ENCODE results near the gene MMP23B. TPM values are rescaled to one million over a fixed set of nuclear protein-coding genes. Genes with fewer than 3 reads are reported as not detected.

Gene MMP23B
- total RNA-seq, 4 donors from 2014 or later, result 0.62 TPM; not detected in 3

DNA sequence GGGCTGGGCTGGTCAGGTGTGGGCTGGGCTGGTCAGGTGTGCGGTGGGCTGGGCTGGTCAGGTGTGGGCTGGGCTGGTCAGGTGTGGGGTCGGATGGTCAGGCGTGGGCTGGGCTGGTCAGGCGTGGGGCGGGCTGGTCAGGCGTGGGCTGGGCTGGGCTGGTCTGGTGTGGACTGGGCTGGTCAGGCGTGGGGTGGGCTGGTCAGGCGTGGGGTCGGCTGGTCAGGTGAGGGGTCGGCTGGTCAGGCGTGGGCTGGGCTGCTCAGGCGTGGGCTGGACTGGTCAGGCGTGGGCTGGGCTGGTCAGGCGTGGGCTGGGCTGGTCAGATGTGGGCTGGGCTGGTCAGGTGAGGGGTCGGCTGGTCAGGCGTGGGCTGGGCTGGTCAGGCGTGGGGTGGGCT lies 26.2 kb upstream of the MMP23B start:
- Histone ChIP-seq H3K27ac (no peak overlapping the region), H3K27me3 (peaks cover 9 to 25% (median 18%) of the 10 kb centered on the region in 3 donors)
- in situ Hi-C loops (cut with MboI; ENCODE audit: low sequenced_read_pairs in 4 of 4), result no loop called here

GRCh38 chr1:1606232-1606631 lies 25.7 kb upstream of the MMP23B start:
- Histone ChIP-seq H3K4me1 (no peaks in the 10 kb centered on the region), H3K27ac (no peak overlapping the region), H3K27me3 (peaks cover 4 to 20% (median 13%) of the 10 kb centered on the region in 3 donors), H3K36me3 (no peaks in the 10 kb centered on the region), H3K9me3 (no peaks in the 10 kb centered on the region), H3K4me3 (no peak overlapping the region)
- intact Hi-C loops (cut with DNase I; ENCODE audit: low total_unique reads) (no loop called here), in situ Hi-C loops (cut with MboI; ENCODE audit: low sequenced_read_pairs in 4 of 4) (no loop called here)
- TF ChIP-seq CTCF (IDR thresholded peaks at IDR 0.05 in 4 of 5, conservative IDR thresholded peaks at IDR 0.05 in 1 of 5) (no peak), POLR2A (IDR thresholded peaks at IDR 0.05) (no peak)
- ATAC-seq (no peak), DNase-seq (no peak)

More for the DNA sequence above, 26.2 kb upstream of the MMP23B start:
- TF ChIP-seq CTCF (IDR thresholded peaks at IDR 0.05 in 4 of 5, conservative IDR thresholded peaks at IDR 0.05 in 1 of 5) (no peak), POLR2A (IDR thresholded peaks at IDR 0.05) (no peak)
- DNase-seq, result no peak
- Histone ChIP-seq H3K36me3 (no peaks in the 10 kb centered on the region), H3K9me3 (no peaks in the 10 kb centered on the region), H3K4me3 (no peak overlapping the region), H3K4me1 (peaks cover 0 to 2% of the 10 kb centered on the region in 2 donors)
- ATAC-seq, result no peak
- intact Hi-C loops (cut with DNase I; ENCODE audit: low total_unique reads), result no loop called here

- peaks cover 0 to 1% (median under 1%) of the 10 kb centered on the region in 3 donors for H3K27me3 ChIP-seq
- DNase-seq, result no peak
- no peak overlapping the region for H3K27ac ChIP-seq
- peaks cover 0 to 6% of the 10 kb centered on the region in 2 donors for H3K36me3 ChIP-seq
- in situ Hi-C loops (cut with MboI; ENCODE audit: low sequenced_read_pairs in 4 of 4), result no loop called here
- no peak for ATAC-seq
- TF ChIP-seq CTCF (IDR thresholded peaks at IDR 0.05 in 4 of 5, conservative IDR thresholded peaks at IDR 0.05 in 1 of 5) (no peak), POLR2A (IDR thresholded peaks at IDR 0.05) (no peak)
- no peaks in the 10 kb centered on the region for H3K9me3 ChIP-seq
- intact Hi-C loops (cut with DNase I; ENCODE audit: low total_unique reads), result no loop called here
- H3K4me3 ChIP-seq, result no peak overlapping the region
- H3K4me1 ChIP-seq, result peaks cover 13% of the 10 kb centered on the region in 2 donors
These were observed 22.0 kb upstream of the MMP23B start for GRCh38 chr1:1609822-1610485.

DNA sequence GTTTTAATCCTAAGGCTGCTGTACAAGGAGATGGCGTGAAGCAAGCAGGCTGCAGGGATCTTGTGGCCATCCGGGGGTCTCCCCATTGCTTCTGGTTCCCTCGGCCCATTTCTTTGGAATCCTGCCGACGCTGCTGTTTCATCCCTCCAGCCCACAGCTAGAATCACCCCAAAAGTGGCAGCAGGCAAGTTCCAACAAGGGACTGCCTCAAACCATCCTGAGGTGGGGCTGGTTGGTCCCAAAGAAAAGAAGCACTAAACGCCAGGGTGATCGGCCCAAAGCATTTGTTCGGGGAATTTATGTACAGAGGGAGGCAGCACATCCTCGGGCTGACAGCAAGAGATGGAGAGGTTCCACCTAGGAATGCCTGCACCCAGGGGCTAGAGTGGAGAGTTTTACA lies 21.2 kb upstream of the MMP23B start:
- in situ Hi-C loops (cut with MboI; ENCODE audit: low sequenced_read_pairs in 4 of 4), result no loop called here
- intact Hi-C loops (cut with DNase I; ENCODE audit: low total_unique reads), result no loop called here
- DNase-seq, result no peak

More for the DNA sequence above, 21.2 kb upstream of the MMP23B start:
- Histone ChIP-seq H3K9me3 (no peaks in the 10 kb centered on the region), H3K4me1 (peaks cover 13% of the 10 kb centered on the region in 2 donors), H3K27ac (no peak overlapping the region), H3K4me3 (no peak overlapping the region), H3K36me3 (peaks cover 0 to 6% of the 10 kb centered on the region in 2 donors), H3K27me3 (no peaks in the 10 kb centered on the region)
- TF ChIP-seq CTCF (IDR thresholded peaks at IDR 0.05 in 4 of 5, conservative IDR thresholded peaks at IDR 0.05 in 1 of 5), result no peak
- no peak for TF ChIP-seq POLR2A (IDR thresholded peaks at IDR 0.05)
- no peak for ATAC-seq

Data from gastrocnemius medialis (tissue), 4 donors.